MM.1S (cell line): Measurements from ENCODE around the gene OSBP2.

Source experiments
- DNase-seq: peaks from one replicate; pipeline ENCODE4 v3.0.0-alpha.2; 2015
- H2AFZ ChIP-seq: fragments of 300-600 bp; sonication (generic); 2 replicates; pipeline ENCODE4 v1.6.0; 2016; ENCODE audit warnings: antibody characterized with exemption, low read length
- H3F3A ChIP-seq: fragments of 300-600 bp; sonication (generic); 2 replicates; pipeline ENCODE4 v1.6.1; 2016; ENCODE audit warnings: mild to moderate bottlenecking, antibody characterized with exemption, low read length, moderate library complexity, mixed read lengths; ENCODE audit not compliant: insufficient read depth
- H3K27ac ChIP-seq: fragments of 300-600 bp; sonication (generic); 2 replicates; pipeline ENCODE4 v1.5.1; 2016; ENCODE audit warnings: mild to moderate bottlenecking, low read length
- H3K27me3 ChIP-seq: fragments of 300-600 bp; sonication (generic); replicated peaks from 2 replicates; pipeline ENCODE4 v1.6.0; 2016; ENCODE audit warnings: low read length; ENCODE audit not compliant: insufficient read depth
- H3K36me3 ChIP-seq: fragments of 300-600 bp; sonication (generic); replicated peaks from 2 replicates; pipeline ENCODE4 v1.6.1; 2016; ENCODE audit warnings: mild to moderate bottlenecking, low read length, mixed read lengths; ENCODE audit not compliant: insufficient read depth
- H3K4me1 ChIP-seq: fragments of 300-600 bp; sonication (generic); 2 replicates; pipeline ENCODE4 v1.6.1; 2016; ENCODE audit warnings: low read length, mixed read lengths
- H3K4me2 ChIP-seq: fragments of 300-600 bp; sonication (generic); 2 replicates; pipeline ENCODE4 v1.6.0; 2016; ENCODE audit warnings: low read depth, low read length
- H3K4me3 ChIP-seq: fragments of 300-600 bp; sonication (generic); 2 replicates; pipeline ENCODE4 v1.5.1; 2016; ENCODE audit warnings: low read length, mixed read lengths
- H3K79me2 ChIP-seq: fragments of 300-600 bp; sonication (generic); 2 replicates; pipeline ENCODE4 v1.6.1; 2016; ENCODE audit warnings: mixed run types, low read length, mixed read lengths
- H3K9ac ChIP-seq: fragments of 300-600 bp; sonication (generic); 2 replicates; pipeline ENCODE4 v1.6.1; 2016; ENCODE audit warnings: low read length, mixed read lengths
- H3K9me2 ChIP-seq: fragments of 300-600 bp; sonication (generic); replicated peaks from 2 replicates; pipeline ENCODE4 v1.6.1; 2016; ENCODE audit warnings: mild to moderate bottlenecking, low read length, mixed read lengths; ENCODE audit not compliant: insufficient read depth
- H3K9me3 ChIP-seq: fragments of 300-600 bp; sonication (generic); replicated peaks from 2 replicates; pipeline ENCODE4 v1.6.1; 2016; ENCODE audit warnings: mild to moderate bottlenecking, low read length, mixed read lengths; ENCODE audit not compliant: insufficient read depth
- H4K20me1 ChIP-seq: fragments of 300-600 bp; sonication (generic); 2 replicates; pipeline ENCODE4 v1.6.1; 2016; ENCODE audit warnings: mild to moderate bottlenecking, low read length, moderate library complexity, mixed read lengths; ENCODE audit not compliant: insufficient read depth
- CTCF ChIP-seq: fragments of 300-600 bp; sonication (generic); IDR thresholded peaks from 2 replicates; pipeline ENCODE4 v1.5.1; 2016; ENCODE audit warnings: antibody characterized with exemption, low read length, mixed read lengths
- EZH2 ChIP-seq: fragments of 300-600 bp; sonication (generic); optimal IDR thresholded peaks from 2 replicates; pipeline ENCODE3; 2017; ENCODE audit warnings: low read depth, mild to moderate bottlenecking, antibody characterized with exemption, low read length, mixed read lengths
- EZH2phosphoT487 ChIP-seq: fragments of 300-600 bp; sonication (generic); IDR thresholded peaks from 2 replicates; pipeline ENCODE4 v1.6.1; 2018; ENCODE audit warnings: antibody characterized with exemption, low read length

The OSBP2 gene

GRCh38 chr22:30874431-30875370, 180.0 kb downstream of the OSBP2 start:
- no peaks in the 10 kb centered on the region for H3K4me1 ChIP-seq
- no peak overlapping the region for H3K4me2 ChIP-seq
- no peaks in the 10 kb centered on the region; the same call in 1 of the 2 replicates for H4K20me1 ChIP-seq
- no peaks in the 10 kb centered on the region for H3K9me3 ChIP-seq
- H3K9me2 ChIP-seq, result no peaks in the 10 kb centered on the region
- no peak overlapping the region for H2AFZ ChIP-seq
- no peaks in the 10 kb centered on the region for H3K36me3 ChIP-seq
- H3K27me3 ChIP-seq, result no peaks in the 10 kb centered on the region
- no peak for TF ChIP-seq EZH2
- no peak for TF ChIP-seq EZH2phosphoT487
- no peak for TF ChIP-seq CTCF
- H3F3A ChIP-seq, result no peaks in the 10 kb centered on the region
- H3K9ac ChIP-seq, result no peak overlapping the region
- no peak overlapping the region for H3K27ac ChIP-seq
- no peak overlapping the region for H3K4me3 ChIP-seq
- no peak for DNase-seq
- H3K79me2 ChIP-seq, result no peaks in the 10 kb centered on the region

- no peaks in the 10 kb centered on the region for H3F3A ChIP-seq
- H3K27me3 ChIP-seq, result no peaks in the 10 kb centered on the region
- H3K36me3 ChIP-seq, result no peaks in the 10 kb centered on the region
- no peaks in the 10 kb centered on the region; the same call in 1 of the 2 replicates for H4K20me1 ChIP-seq
- no peaks in the 10 kb centered on the region for H3K4me1 ChIP-seq
- no peaks in the 10 kb centered on the region for H3K9me2 ChIP-seq
- DNase-seq, result no peak
- TF ChIP-seq CTCF (no peak), EZH2 (no peak), EZH2phosphoT487 (no peak)
- H3K79me2 ChIP-seq, result no peaks in the 10 kb centered on the region
- H2AFZ ChIP-seq, result no peak overlapping the region
- no peak overlapping the region for H3K4me2 ChIP-seq
- H3K9me3 ChIP-seq, result no peaks in the 10 kb centered on the region
- no peak overlapping the region for H3K9ac ChIP-seq
- H3K4me3 ChIP-seq, result no peak overlapping the region
- no peak overlapping the region for H3K27ac ChIP-seq
Observed at GRCh38 chr22:30875481-30876215, 181.0 kb downstream of the OSBP2 start.

GRCh38 chr22:30876221-30876751, 181.6 kb downstream of the OSBP2 start:
- no peaks in the 10 kb centered on the region for H3K36me3 ChIP-seq
- H3K9me3 ChIP-seq, result no peaks in the 10 kb centered on the region
- H3K4me2 ChIP-seq, result no peak overlapping the region
- H3K9ac ChIP-seq, result no peak overlapping the region
- H3K4me3 ChIP-seq, result no peak overlapping the region
- no peaks in the 10 kb centered on the region for H4K20me1 ChIP-seq
- no peaks in the 10 kb centered on the region for H3K79me2 ChIP-seq
- H3K9me2 ChIP-seq, result no peaks in the 10 kb centered on the region
- H3K27me3 ChIP-seq, result no peaks in the 10 kb centered on the region
- H3F3A ChIP-seq, result no peaks in the 10 kb centered on the region
- H2AFZ ChIP-seq, result no peak overlapping the region
- H3K27ac ChIP-seq, result no peak overlapping the region
- TF ChIP-seq CTCF, result no peak
- TF ChIP-seq EZH2phosphoT487, result no peak
- H3K4me1 ChIP-seq, result no peaks in the 10 kb centered on the region
- no peak for DNase-seq
